Hepatocyte (in vitro differentiated cells): ENCODE measurements around the gene FXYD6. TPM values are rescaled to one million over a fixed set of nuclear protein-coding genes. Genes with fewer than 3 reads are reported as not detected.
A peak's percentile ranks its signal among the peaks of the same experiment; 100 is the strongest.

ENCODE experiments used
- DNase-seq: peaks from one replicate; pipeline ENCODE4 v3.0.0-alpha.2; 2016; ENCODE audit warnings: low spot score
- H2AFZ ChIP-seq: fragments of 200-600 bp; sonication (generic); 2 replicates; pipeline ENCODE4 v1.6.0; 2016; ENCODE audit warnings: antibody characterized with exemption, mild to moderate bottlenecking
- H3K27ac ChIP-seq: fragments of 200-600 bp; sonication (generic); 2 replicates; pipeline ENCODE4 v1.5.1; 2016; ENCODE audit warnings: mild to moderate bottlenecking
- H3K27me3 ChIP-seq: fragments of 200-600 bp; sonication (generic); 2 replicates; pipeline ENCODE4 v1.6.1; 2016
- H3K36me3 ChIP-seq: fragments of 200-600 bp; sonication (generic); replicated peaks from 2 replicates; pipeline ENCODE4 v1.5.1; 2016; ENCODE audit warnings: low read depth; ENCODE audit not compliant: insufficient read depth
- H3K4me1 ChIP-seq: fragments of 200-600 bp; sonication (generic); 2 replicates; pipeline ENCODE4 v1.5.1; 2016; ENCODE audit warnings: mild to moderate bottlenecking, moderate library complexity; ENCODE audit not compliant: insufficient read depth
- H3K4me2 ChIP-seq: fragments of 200-600 bp; sonication (generic); 2 replicates; pipeline ENCODE4 v1.6.0; 2016
- H3K4me3 ChIP-seq: fragments of 200-600 bp; sonication (generic); 2 replicates; pipeline ENCODE4 v1.5.1; 2016; ENCODE audit warnings: mild to moderate bottlenecking
- H3K79me2 ChIP-seq: fragments of 200-600 bp; sonication (generic); 2 replicates; pipeline ENCODE4 v1.6.0; 2017; ENCODE audit warnings: mild to moderate bottlenecking
- H3K9me2 ChIP-seq: fragments of 200-600 bp; sonication (generic); replicated peaks from 2 replicates; pipeline ENCODE4 v1.6.0; 2017; ENCODE audit warnings: mild to moderate bottlenecking; ENCODE audit not compliant: insufficient read depth
- H3K9me3 ChIP-seq: fragments of 200-600 bp; sonication (generic); 2 replicates; pipeline ENCODE4 v1.5.1; 2016; ENCODE audit warnings: low read depth, mild to moderate bottlenecking
- H4K20me1 ChIP-seq: fragments of 200-600 bp; sonication (generic); 2 replicates; pipeline ENCODE4 v1.6.0; 2016; ENCODE audit warnings: mild to moderate bottlenecking; ENCODE audit not compliant: insufficient read depth, poor library complexity, severe bottlenecking
- EZH2 ChIP-seq: fragments of 200-600 bp; sonication (generic); IDR thresholded peaks from 2 replicates; pipeline ENCODE4 v1.6.1; 2016; ENCODE audit warnings: antibody characterized with exemption, mild to moderate bottlenecking, borderline replicate concordance
- EZH2phosphoT487 ChIP-seq: fragments of 200-600 bp; sonication (generic); IDR thresholded peaks from one replicate; pipeline ENCODE4 v1.6.1; 2018; ENCODE audit warnings: antibody characterized with exemption, mild to moderate bottlenecking, low read depth, moderate library complexity; ENCODE audit not compliant: unreplicated experiment, severe bottlenecking
- WGBS: methylation state at CpG from one replicate; pipeline ENCODE4 v1.1.6; 2016; ENCODE audit warnings: low lambda C conversion rate; ENCODE audit errors: missing lambda C conversion rate; 5-methylcytosine and 5-hydroxymethylcytosine counted together
- polyA plus RNA-seq: library from polyadenylated mRNA; unstranded; fragments of >200 nt; fragmentation: Nextera tagmentation; extraction: Ambion mirVana; gene quantifications from 2 replicates; pipeline ENCODE4 v1.2.1, GENCODE V29; 2016
- total RNA-seq: library from RNA; depleted of rRNA; stranded (reverse); fragments of >200 nt; gene quantifications from 2 replicates; pipeline ENCODE4 v1.2.3, GENCODE V29; 2014
- TF ChIP-seq, protein P1 (sequence below): fragments of 200-600 bp; sonication (generic); IDR thresholded peaks from 2 replicates; pipeline ENCODE4 v1.5.1; 2016; ENCODE audit warnings: antibody characterized with exemption, mild to moderate bottlenecking; ENCODE audit not compliant: poor library complexity

The FXYD6 gene
- total and polyA plus RNA-seq, 2 experiments from 2014 or later, result 28.3 to 56.9 TPM

DNA sequence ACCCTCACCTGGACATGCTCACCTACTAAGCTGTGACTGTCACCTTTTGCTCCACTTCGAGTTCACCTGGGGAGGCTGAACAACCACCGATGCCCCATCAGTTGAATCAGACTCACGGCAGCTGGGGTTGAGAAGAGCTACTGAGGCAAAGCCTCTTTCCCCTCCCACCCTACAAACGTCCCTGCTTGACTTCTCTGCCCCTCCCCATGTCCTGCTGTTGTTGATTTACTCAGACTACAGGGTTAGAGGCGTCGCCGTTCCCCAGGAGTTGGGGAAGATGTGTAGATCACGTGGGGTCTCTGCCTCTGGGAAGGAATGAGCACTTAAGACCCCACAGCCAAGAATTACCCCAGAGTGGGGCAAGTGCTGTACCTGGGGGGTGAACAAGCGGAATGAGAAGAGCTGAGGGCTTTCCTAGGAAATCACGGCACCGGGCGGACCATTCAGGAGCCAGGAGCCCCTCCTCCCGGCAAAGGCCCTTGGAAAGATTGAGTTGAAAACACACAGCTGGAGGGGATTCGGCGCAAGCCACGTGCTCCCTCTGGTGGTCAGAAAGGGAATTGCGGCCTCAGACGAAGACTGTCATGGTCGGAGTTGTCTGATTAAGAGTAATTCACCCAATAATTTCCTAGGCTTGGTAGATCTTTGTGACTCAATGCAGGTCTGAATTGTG, 59.0 kb downstream of the FXYD6 start:
- Histone ChIP-seq H3K9me3 (no peaks in the 10 kb centered on the region), H4K20me1 (no peaks in the 10 kb centered on the region), H3K4me3 (no peak overlapping the region), H2AFZ (peak overlapping the region; percentile 54), H3K4me2 (peak overlapping the region; percentile 75), H3K27ac (peak overlapping the region; percentile 73), H3K9me2 (no peaks in the 10 kb centered on the region), H3K27me3 (no peaks in the 10 kb centered on the region), H3K79me2 (no peaks in the 10 kb centered on the region), H3K4me1 (peaks cover 42% of the 10 kb centered on the region), H3K36me3 (no peaks in the 10 kb centered on the region)
- 8% methylated on average over 19 of the region's 19 CpGs for WGBS
- DNase-seq, result peak; percentile 91
- TF ChIP-seq EZH2phosphoT487, result no peak
- TF ChIP-seq EZH2, result no peak
- TF ChIP-seq, protein P1, sequence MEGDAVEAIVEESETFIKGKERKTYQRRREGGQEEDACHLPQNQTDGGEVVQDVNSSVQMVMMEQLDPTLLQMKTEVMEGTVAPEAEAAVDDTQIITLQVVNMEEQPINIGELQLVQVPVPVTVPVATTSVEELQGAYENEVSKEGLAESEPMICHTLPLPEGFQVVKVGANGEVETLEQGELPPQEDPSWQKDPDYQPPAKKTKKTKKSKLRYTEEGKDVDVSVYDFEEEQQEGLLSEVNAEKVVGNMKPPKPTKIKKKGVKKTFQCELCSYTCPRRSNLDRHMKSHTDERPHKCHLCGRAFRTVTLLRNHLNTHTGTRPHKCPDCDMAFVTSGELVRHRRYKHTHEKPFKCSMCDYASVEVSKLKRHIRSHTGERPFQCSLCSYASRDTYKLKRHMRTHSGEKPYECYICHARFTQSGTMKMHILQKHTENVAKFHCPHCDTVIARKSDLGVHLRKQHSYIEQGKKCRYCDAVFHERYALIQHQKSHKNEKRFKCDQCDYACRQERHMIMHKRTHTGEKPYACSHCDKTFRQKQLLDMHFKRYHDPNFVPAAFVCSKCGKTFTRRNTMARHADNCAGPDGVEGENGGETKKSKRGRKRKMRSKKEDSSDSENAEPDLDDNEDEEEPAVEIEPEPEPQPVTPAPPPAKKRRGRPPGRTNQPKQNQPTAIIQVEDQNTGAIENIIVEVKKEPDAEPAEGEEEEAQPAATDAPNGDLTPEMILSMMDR, result peak; percentile 99

DNA sequence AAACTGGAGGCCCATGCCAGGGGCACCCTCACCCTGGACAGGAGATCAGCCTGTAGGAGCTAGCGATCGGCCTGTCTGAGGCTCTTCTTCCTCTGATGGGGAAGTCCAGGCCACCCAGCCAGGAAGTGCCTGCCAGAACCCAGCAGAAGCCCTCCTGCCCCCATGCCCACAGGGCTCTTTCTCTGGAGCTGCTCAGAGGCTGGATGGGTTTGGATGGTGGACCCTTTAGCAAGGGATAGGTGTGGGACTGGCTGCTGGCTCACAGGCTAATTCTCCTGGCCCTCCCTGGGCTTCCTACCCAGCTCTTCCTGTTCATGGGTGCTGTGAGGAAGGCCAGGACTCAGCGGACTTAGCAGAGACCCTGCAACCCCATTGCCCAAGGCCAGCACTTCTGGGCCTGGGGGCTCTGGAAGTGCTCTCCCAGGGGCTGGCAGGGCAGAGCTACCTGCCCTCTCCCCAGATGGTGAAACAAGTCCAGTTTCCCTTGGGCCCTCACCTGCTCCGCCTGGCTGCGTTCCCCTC, 59.6 kb downstream of the FXYD6 start:
- no peaks in the 10 kb centered on the region for H3K27me3 ChIP-seq
- H3K4me3 ChIP-seq, result no peak overlapping the region
- no peaks in the 10 kb centered on the region for H3K9me2 ChIP-seq
- TF ChIP-seq EZH2phosphoT487 (no peak), EZH2 (no peak)
- TF ChIP-seq, protein P1, result no peak
- H3K9me3 ChIP-seq, result no peaks in the 10 kb centered on the region
- H3K79me2 ChIP-seq, result no peaks in the 10 kb centered on the region
- peak overlapping the region; percentile 75 for H3K4me2 ChIP-seq
- H2AFZ ChIP-seq, result peak overlapping the region; percentile 54
- DNase-seq, result no peak
- no peaks in the 10 kb centered on the region for H3K36me3 ChIP-seq
- no peaks in the 10 kb centered on the region for H4K20me1 ChIP-seq
- peak overlapping the region; percentile 73 for H3K27ac ChIP-seq
- WGBS, result 70% methylated on average over 5 of the region's 5 CpGs
- peaks cover 42% of the 10 kb centered on the region for H3K4me1 ChIP-seq

- no peaks in the 10 kb centered on the region for H3K36me3 ChIP-seq
- peaks cover 42% of the 10 kb centered on the region for H3K4me1 ChIP-seq
- no peaks in the 10 kb centered on the region for H3K27me3 ChIP-seq
- TF ChIP-seq EZH2 (no peak), EZH2phosphoT487 (no peak)
- TF ChIP-seq, protein P1, result no peak
- H3K27ac ChIP-seq, result peak overlapping the region; percentile 73
- 45% methylated on average over 19 of the region's 20 CpGs for WGBS
- no peaks in the 10 kb centered on the region for H4K20me1 ChIP-seq
- no peak overlapping the region for H3K4me3 ChIP-seq
- no peaks in the 10 kb centered on the region for H3K9me3 ChIP-seq
- H2AFZ ChIP-seq, result no peak overlapping the region
- no peaks in the 10 kb centered on the region for H3K9me2 ChIP-seq
- no peaks in the 10 kb centered on the region for H3K79me2 ChIP-seq
- H3K4me2 ChIP-seq, result peak overlapping the region; percentile 75
- DNase-seq, result peak; percentile 77
These were observed 60.2 kb downstream of the FXYD6 start for GRCh38 chr11:117816151-117816741.
